ENCODE measurements around the gene BANF1.
"Not testable (repeated sequence)": the region's sequence is repeated elsewhere in the genome, so short reads cannot be mapped to it uniquely, and the experiment has no call there.

BANF1 gene

GRCh38 chr11:65978391-65979238, 23.7 kb upstream of the BANF1 start:
- DNase-seq, result no peak

DNA sequence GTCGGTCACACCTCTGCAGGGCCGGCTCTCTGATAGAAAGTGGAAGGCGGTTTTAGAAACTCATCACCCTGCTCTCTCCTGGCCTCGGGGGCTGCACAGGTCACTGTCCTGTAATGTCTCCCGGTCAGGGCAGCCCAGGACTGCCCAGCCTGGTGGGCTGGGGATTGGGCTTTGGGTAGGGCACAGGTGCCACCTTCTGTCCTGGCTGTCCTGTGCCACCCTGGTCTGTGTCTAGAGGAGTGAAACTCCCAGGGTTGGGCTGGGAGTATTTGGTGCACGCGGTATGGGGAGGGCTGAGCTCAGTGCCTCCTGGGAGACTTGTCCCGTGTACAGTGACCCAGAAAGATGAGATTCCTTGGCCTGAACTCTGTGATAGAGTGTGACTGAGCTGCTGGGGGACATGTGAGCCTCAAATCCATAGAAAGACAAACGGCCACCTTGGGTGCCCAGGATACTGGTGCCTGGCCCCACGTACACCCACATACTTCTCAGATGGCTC, 23.0 kb upstream of the BANF1 start:
- no peak for DNase-seq

DNA sequence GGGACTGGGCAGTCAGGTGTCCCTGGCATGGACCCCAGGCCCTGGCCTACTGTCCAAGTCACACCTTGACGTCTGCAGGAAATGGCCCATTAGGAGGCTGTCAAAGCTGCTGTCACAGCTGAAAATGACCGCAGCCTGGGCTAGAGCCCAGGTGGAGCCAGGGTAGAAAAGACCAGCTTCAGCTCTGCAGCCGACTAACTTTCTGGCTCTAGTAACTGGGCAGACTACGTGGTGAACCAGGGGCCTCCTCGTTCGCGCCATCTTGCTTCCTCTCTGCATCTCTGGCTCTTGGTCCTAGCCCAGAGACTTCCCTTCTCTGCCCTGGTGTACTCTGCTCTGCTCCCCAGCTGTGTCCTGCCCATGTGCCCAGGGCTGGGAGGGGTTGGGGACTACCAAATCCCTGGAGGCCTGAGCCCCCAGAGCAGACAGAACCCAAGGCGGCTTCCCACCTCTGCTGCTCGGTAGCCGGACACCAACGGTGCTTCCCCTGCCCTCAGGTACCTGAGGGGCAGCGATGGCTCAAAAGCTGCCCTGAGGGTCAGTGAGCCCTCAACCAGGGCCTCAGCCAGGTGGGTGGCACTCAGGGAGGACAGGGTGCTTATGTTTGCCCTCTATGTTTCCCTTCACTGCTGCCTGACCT, 21.1 kb upstream of the BANF1 start:
- no peak for DNase-seq

- DNase-seq, result no peak
Measured at GRCh38 chr11:65981972-65982823, 20.1 kb upstream of the BANF1 start.

DNA sequence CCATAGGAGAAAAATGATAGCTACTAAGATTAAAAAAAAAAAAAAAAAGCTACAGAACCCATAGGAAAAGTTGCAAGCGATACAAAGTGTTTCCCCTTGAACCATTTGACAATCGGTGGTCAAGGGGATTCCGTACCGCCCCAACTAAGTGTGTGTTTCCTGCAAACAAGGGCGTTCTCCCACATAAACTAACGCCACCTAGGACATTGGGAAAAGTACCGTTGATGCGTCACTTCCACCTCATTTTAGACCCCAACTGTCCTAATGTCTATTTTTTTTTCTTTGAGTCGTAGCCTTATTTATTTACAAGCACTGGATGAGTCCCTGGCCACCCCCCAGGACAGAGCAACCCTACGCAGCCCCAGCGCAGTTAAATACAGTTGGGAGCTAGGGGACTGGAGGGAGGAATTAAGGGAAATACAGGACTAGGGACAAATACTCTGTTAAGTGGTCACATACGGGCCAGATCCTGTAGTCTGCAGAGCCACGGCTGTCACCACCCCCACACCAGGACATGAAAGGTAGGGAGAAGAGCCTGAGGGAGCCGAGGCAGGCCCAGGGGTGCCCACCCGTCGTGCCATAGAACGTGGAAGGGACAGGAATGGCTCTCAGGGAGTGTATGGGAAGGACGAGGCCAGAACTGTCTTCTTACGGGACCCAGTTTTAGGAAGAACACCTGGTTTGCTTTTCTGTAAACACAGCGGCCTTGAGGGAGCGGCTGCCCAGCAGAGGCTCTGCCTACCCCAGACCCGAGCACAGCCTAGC, 19.3 kb upstream of the BANF1 start:
- DNase-seq, result no peak

GRCh38 chr11:65983589-65983987, 18.7 kb upstream of the BANF1 start:
- DNase-seq, result no peak

- DNase-seq, result no peak
Measured at GRCh38 chr11:65987336-65987735, 15.0 kb upstream of the BANF1 start.

DNA sequence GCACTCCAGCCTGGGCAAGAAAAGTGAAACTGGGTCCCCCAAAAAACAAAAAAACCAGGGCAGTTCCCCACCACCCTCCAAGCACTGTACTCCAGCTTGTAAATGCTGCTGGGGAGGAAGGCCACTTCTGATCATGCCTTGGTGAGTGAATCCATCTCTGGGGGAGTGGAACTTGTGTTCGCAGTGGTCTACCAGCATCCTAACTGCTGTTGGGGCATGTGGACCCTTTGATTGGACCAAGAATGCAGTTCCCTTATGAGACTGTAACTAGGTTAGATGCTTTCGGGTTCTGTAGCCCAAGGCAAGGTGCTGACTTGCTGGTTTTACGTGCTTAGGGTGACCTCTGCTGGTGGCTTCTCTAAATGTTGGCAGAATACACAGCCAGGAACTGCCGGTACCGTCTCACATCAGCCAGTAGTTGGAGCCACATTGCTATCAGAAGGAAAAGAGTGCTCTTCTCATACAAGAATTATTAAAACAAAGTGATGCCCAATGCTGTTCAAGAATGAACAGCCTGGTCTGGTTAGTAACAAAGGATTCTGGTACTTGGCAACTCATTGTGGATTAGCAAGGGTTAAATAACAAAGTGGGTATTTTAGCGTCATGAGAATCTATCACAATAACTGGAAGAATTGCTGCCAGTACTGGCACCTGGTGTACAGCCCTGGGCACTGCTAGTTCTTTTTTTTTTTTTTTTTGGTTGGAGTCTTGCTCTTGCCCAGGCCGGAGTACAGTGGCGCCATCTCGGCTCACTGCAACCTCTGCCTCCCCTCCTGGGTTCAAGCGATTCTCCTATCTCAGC, 13.3 kb upstream of the BANF1 start:
- DNase-seq, result peak; percentile 96

DNA sequence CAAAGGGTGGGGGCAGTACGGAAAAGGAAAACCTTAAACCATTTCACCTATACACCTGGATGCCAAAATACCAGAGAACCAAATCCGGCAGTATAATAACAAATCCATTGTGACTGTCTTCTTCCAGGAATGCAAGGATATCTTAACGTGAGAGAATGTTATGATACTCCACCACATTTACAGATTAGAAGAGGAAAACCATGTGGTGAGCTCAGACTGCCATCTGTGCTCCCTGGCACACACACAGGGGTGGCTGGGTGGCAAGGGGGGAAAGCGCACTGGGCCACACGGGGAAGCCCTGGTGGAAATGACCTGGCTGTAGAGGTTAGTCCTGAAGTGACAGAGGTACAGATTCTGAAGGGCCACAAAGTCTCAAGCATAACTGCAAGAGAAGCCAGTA, 10.2 kb upstream of the BANF1 start:
- DNase-seq, result no peak

GRCh38 chr11:65997286-65997685, 5.0 kb upstream of the BANF1 start:
- DNase-seq, result no peak

DNA sequence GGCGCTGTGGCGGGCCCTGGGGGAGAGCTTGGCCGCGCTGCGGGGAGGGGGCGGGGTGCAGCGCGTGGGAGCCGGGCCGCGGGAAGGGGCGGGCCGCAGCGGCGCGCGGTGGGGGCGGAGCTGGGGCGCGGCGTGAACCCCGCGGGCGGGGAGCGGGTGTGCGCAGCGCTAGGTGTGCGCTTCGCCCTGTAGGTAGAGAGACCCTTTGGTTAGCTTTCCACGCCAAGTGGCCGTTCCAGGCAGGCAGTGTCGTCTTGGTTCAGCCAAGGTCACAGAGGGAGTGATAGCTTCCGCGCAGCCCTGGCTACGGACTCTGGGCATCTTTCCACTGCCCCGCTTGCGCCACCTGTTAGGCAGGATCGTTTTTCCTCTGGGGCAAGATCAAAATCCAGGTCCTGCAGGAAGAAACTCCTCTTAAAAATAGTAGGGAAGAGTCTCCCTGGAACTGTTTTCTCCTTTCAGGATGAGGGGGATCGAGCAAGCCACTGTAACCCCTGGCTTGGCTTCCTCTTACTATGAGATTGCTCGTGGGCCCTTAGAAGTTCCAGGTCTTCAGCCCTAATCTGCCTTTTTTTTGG, 434 bp downstream of the BANF1 start:
- no peak for DNase-seq

- DNase-seq, result no peak
Measured at GRCh38 chr11:66003291-66003690, 988 bp downstream of the BANF1 start.

DNA sequence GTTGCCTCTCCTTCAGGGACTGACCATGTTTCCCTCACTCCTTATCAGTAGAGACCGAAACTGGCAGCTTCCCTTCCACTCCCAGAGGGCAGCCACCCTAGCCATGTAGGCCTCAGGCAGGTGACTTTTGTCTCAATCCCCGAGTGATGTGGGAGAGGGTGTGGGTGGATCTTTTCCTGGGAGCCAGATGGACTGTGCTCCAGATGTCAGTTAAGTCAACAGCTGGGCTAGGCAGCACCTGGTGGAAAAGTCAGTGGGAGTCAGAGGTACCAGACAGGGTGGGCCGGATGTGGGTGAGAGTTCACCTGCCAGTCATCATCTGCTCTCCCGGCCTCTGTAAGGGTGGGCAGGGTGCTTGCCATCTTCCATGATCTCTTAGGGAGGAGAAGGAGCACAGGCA, 1.9 kb downstream of the BANF1 start:
- DNase-seq, result no peak

- no peak for DNase-seq
Measured at GRCh38 chr11:66006134-66006890, 4.0 kb downstream of the BANF1 start.

DNA sequence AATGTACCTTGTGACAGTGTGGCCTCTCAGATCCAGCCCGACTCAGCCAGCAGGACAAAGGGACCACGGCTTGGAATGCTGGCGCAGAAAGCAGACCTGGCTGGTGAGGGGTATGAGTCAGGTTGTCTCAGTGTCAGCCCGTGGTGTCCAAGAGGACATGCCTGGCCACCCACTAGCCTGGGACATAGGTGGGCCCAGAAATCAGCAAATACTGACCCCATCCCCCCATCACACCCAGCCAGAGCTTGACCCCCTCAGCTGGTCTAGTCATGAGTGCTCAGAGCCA, 4.5 kb downstream of the BANF1 start:
- DNase-seq, result no peak

DNA sequence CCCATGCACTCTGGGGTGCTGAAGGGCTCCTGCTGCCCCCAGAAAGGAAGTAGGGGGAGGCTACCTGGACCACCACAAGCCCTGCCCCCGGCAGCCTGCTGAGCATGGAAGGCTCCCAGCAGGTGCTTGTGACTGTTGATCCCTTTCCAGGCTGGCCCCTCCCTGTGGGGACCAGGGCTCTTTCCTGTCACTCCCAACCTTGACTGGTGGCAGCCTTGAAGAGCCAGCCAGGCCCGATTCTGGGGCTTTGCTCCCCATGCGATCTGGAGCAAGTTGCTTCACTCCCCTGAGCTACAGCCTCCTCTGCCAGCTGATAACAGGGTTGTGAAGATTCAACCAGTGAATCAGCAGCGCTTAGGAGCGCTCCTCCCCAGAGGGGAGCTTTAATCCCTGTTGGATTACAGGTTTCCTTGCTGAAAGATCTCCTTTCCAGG, 4.9 kb downstream of the BANF1 start:
- no peak for DNase-seq

DNA sequence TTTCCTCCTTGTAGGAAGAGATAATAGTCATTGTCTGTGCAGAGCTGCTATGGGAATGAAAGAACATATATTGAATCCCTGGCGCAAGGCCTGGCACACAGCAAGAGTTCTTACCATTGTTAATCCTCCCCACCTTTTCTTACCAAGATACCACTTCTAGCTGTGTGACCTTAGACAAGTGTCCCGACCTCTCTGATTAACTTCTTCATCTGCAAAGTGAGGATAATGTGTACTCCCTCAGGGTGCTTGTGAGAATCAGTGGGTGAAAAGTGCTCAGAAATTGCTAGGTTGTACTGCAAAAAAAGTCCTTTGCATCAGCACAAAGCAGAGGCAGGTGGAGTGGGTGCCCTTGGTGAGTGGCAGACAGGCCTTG, 5.8 kb downstream of the BANF1 start:
- DNase-seq, result no peak

GRCh38 chr11:66008468-66009101, 6.3 kb downstream of the BANF1 start:
- no peak for DNase-seq

DNA sequence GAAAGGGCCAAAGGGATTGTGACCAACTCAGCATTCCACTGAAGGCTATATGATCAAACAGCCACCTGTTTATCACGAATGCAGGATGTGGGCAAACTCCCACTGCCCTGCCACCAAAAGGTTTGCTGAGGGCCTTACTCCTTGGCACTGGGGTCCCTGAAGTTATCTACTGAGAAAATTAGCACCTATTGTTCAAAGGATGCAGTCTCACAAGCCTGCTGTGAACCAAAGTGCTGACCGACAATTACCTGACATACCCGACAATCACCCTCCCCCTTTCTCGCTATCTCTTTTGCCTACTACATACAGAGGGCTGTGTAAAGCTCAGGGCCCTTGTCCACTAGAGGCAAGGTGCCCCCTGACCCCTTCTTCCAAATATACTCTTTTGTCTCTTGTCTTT, 7.7 kb downstream of the BANF1 start:
- not testable (repeated sequence) for DNase-seq

- DNase-seq, result no peak
Measured at GRCh38 chr11:66011239-66011784, 9.0 kb downstream of the BANF1 start.
